ENCODE results near the gene HOXA6. TPM values are rescaled to one million over a fixed set of nuclear protein-coding genes. Genes with fewer than 3 reads are reported as not detected.
A peak's percentile ranks its signal among the peaks of the same experiment; 100 is the strongest.

HOXA6 gene
- total and polyA plus RNA-seq, 9 of the 15 experiments (the other 6 are each of a cell fraction or from before 2014, with no cell fraction given), result not detected

GRCh38 chr7:27110186-27111031, 37.2 kb downstream of the HOXA6 start:
- no TSS peak for BruUV-seq (replicated peaks)
- ChIA-PET CTCF (ENCODE audit: low intra/inter-chr PET ratio) (no interaction called here), POLR2A (no interaction called here)
- no peaks in the 10 kb centered on the region for H3K79me2 ChIP-seq (ENCODE audit: control insufficient read depth, insufficient read depth, low read length)
- no peak for DNase-seq (ENCODE audit: extremely low read depth in 1 of 4, low spot score in 3 of 4)
- no peak overlapping the region for H2AFZ ChIP-seq (ENCODE audit: low read depth, low read length)
- in situ Hi-C loops (cut with MboI), result no loop called here
- no peak overlapping the region for H3K27ac ChIP-seq (ENCODE audit: extremely low read depth, low read depth, low read length)
- H3K9me1 ChIP-seq (ENCODE audit: control insufficient read depth, insufficient read depth, low read length), result no peaks in the 10 kb centered on the region
- no peak for FAIRE-seq
- WGBS (ENCODE audit: insufficient coverage, low coverage, missing lambda C conversion rate), result 49% methylated on average over 31 of the region's 66 CpGs
- intact Hi-C loops (cut with micrococcal nuclease), result no loop called here
- H3K36me3 ChIP-seq (ENCODE audit: control insufficient read depth, insufficient read depth, low read length), result no peaks in the 10 kb centered on the region
- peaks cover 51 to 66% of the 10 kb centered on the region in 2 experiments; a peak in 4 of 5 replicates for H3K27me3 ChIP-seq (ENCODE audit: control insufficient read depth in 2 of 2, insufficient read depth in 2 of 2, low read length in 2 of 2)
- H3K9me3 ChIP-seq (replicated peaks; ENCODE audit: control insufficient read depth, insufficient read depth, low read depth, low read length), result no peaks in the 10 kb centered on the region
- H4K20me1 ChIP-seq (replicated peaks; ENCODE audit: control insufficient read depth, insufficient read depth, low read length), result 0 out of 2 replicates have a peak, but pooled peaks cover 6% of the 10 kb centered on the region
- ATAC-seq, result no peak
- no peak overlapping the region for H3K4me3 ChIP-seq
- H3K9ac ChIP-seq (ENCODE audit: insufficient read depth in 1 of 2, low read depth in 2 of 2, low read length in 2 of 2), result no peak overlapping the region
- TF ChIP-seq LEF1 (IDR thresholded peaks at IDR 0.05) (no peak), TFE3 (CRISPR knock-in tag; IDR thresholded peaks at IDR 0.05) (peak; percentile 76), ZSCAN32 (CRISPR knock-in tag; IDR thresholded peaks at IDR 0.05) (no peak), RAD51 (IDR thresholded peaks at IDR 0.05; ENCODE audit: borderline replicate concordance, low read depth) (peak; percentile 33; the same call in 1 of the 2 replicates), TFAP4 (CRISPR knock-in tag; IDR thresholded peaks at IDR 0.05; ENCODE audit: borderline replicate concordance) (no peak), ZNF79 (CRISPR knock-in tag; IDR thresholded peaks at IDR 0.05; ENCODE audit: low read depth) (no peak), ZBTB33 (CRISPR knock-in tag; IDR thresholded peaks at IDR 0.05) (no peak), NFYB (IDR thresholded peaks at IDR 0.05; ENCODE audit: extremely low read depth, insufficient read length) (peak; percentile 5), ZFX (CRISPR knock-in tag; IDR thresholded peaks at IDR 0.05) (no peak), ZNF124 (CRISPR knock-in tag; IDR thresholded peaks at IDR 0.05) (no peak)
- TF ChIP-seq, protein P1, sequence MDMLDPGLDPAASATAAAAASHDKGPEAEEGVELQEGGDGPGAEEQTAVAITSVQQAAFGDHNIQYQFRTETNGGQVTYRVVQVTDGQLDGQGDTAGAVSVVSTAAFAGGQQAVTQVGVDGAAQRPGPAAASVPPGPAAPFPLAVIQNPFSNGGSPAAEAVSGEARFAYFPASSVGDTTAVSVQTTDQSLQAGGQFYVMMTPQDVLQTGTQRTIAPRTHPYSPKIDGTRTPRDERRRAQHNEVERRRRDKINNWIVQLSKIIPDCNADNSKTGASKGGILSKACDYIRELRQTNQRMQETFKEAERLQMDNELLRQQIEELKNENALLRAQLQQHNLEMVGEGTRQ (CRISPR knock-in tag; IDR thresholded peaks at IDR 0.05), result peak; percentile 73
- TF ChIP-seq, protein P2, sequence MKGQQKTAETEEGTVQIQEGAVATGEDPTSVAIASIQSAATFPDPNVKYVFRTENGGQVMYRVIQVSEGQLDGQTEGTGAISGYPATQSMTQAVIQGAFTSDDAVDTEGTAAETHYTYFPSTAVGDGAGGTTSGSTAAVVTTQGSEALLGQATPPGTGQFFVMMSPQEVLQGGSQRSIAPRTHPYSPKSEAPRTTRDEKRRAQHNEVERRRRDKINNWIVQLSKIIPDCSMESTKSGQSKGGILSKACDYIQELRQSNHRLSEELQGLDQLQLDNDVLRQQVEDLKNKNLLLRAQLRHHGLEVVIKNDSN (CRISPR knock-in tag; IDR thresholded peaks at IDR 0.05), result peak; percentile 42; the same call in 1 of the 2 replicates
- H3K4me1 ChIP-seq (replicated peaks in 1 of 2; ENCODE audit: control insufficient read depth in 2 of 2, insufficient read depth in 2 of 2, low read length in 2 of 2), result peaks cover 0 to 24% of the 10 kb centered on the region in 2 experiments; a peak in 2 of 5 replicates
- no peak overlapping the region for H3K4me2 ChIP-seq (ENCODE audit: insufficient read depth, low read length)
